Activated T-cell treated with anti-CD3 and anti-CD28 coated beads, Interleukin-2, amount 50 U/mL, for 4 hours (primary cell): ENCODE measurements around the gene SKA3. TPM values are rescaled to one million over a fixed set of nuclear protein-coding genes. Genes with fewer than 3 reads are reported as not detected.
A peak's percentile ranks its signal among the peaks of the same experiment; 100 is the strongest.
"Not testable (repeated sequence)": the region's sequence is repeated elsewhere in the genome, so short reads cannot be mapped to it uniquely, and the experiment has no call there.

Experiments used
- ATAC-seq, 2 donors: fragments of 200-7000 bp; cut with Tn5 transposase; one replicate each; pipeline ENCODE4 v1.10.0; 2021
- DNase-seq: peaks from one replicate; pipeline ENCODE4 v3.0.0-alpha.2; 2020
- H3K27me3 Mint-ChIP-seq: one replicate; pipeline ENCODE4 v1.8.0; 2021; ENCODE audit warnings: low read depth, mixed read lengths
- H3K36me3 Mint-ChIP-seq: one replicate; pipeline ENCODE4 v1.8.0; 2022; ENCODE audit warnings: mixed read lengths; ENCODE audit not compliant: insufficient read depth
- H3K4me1 Mint-ChIP-seq: one replicate; pipeline ENCODE4 v1.8.0; 2021; ENCODE audit warnings: low read depth, mixed read lengths
- H3K4me3 Mint-ChIP-seq: one replicate; pipeline ENCODE4 v1.8.0; 2021; ENCODE audit warnings: mild to moderate bottlenecking, moderate library complexity, mixed read lengths
- H3K9me3 Mint-ChIP-seq: one replicate; pipeline ENCODE4 v1.8.0; 2021; ENCODE audit warnings: mixed read lengths
- total RNA-seq, 3 donors: library from RNA; stranded (reverse); gene quantifications; one replicate each; pipeline ENCODE4 v1.2.1, GENCODE V29; 2021

The SKA3 gene
- total RNA-seq, 3 donors from 2014 or later = 7.3 to 15.1 (median 11.6) TPM

GRCh38 chr13:21142766-21143165 lies 33.6 kb downstream of the SKA3 start:
- Mint-ChIP-seq H3K27me3 (peaks cover 4% of the 10 kb centered on the region), H3K4me1 (peaks cover 33% of the 10 kb centered on the region), H3K36me3 (peaks cover 23% of the 10 kb centered on the region), H3K9me3 (no peaks in the 10 kb centered on the region), H3K4me3 (peak overlapping the region; percentile 80)
- ATAC-seq (no peak), DNase-seq (no peak)

DNA sequence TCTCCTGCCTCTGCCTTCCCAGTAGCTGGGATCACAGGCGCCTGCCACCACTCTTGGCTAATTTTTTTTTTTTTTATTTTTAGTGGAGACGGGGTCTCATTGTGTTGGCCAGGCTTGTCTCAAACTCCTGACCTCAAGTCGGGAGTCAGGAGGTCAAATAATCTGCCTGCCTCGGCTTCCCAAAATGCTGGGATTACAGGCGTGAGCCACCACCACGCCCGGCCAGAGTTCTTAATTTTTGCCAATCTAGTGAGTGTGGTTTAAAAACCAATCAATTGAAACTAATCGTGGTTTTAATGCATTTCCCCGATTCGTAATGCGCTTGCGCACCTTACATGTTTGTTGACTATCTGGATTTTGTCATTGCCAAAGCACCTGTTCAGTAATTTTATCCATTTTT lies 37.0 kb downstream of the SKA3 start:
- peak overlapping the region; percentile 97 for H3K4me3 Mint-ChIP-seq
- peaks cover 9% of the 10 kb centered on the region for H3K27me3 Mint-ChIP-seq
- no peaks in the 10 kb centered on the region for H3K9me3 Mint-ChIP-seq
- peaks cover 14% of the 10 kb centered on the region for H3K36me3 Mint-ChIP-seq
- DNase-seq (no peak), ATAC-seq (no peak)
- peaks cover 26% of the 10 kb centered on the region for H3K4me1 Mint-ChIP-seq

DNA sequence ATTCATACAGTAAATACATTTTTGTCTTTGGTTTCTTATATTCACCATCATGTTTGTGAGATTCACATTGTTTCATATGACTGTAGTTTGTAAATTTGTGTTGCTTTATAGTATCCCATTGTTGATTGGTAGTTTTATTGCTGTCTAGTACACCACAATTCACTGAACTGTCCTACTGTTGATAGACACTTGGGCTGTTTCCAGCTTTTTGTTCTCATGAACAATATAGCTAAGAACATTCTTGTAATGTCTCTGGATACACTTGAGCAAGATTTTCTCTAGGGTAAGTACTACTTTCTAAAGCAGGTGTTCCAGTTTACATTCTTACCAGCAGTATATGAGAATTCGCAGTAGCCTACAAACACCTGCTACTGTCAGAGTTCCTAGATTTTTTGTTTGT lies 37.8 kb downstream of the SKA3 start:
- no peak for ATAC-seq
- Mint-ChIP-seq H3K36me3 (peaks cover 11% of the 10 kb centered on the region), H3K9me3 (no peaks in the 10 kb centered on the region), H3K4me1 (peaks cover 23% of the 10 kb centered on the region), H3K4me3 (peak overlapping the region; percentile 66), H3K27me3 (peaks cover 9% of the 10 kb centered on the region)
- DNase-seq = no peak

DNA sequence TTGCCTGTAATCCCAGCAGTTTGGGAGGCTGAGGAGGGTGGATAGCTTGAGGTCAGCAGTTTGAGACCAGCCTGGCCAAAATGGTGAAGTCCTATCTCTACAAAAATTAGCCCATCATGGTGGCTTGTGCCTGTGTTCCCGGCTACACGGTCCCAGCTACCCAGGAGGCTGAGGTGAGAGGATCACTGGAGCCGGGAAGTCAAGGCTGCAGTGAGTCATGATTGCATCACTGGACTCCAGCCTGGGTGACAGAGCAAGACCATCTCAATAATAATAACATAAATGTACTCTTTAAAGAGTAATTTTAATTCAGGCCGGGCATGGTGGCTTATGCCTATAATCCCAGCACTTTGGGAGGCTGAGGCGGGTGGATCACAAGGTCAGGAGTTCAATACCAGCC lies 38.7 kb downstream of the SKA3 start:
- Mint-ChIP-seq H3K4me1 (peaks cover 14% of the 10 kb centered on the region), H3K27me3 (peaks cover 12% of the 10 kb centered on the region), H3K4me3 (no peak overlapping the region), H3K9me3 (no peaks in the 10 kb centered on the region), H3K36me3 (peaks cover 4% of the 10 kb centered on the region)
- no peak for ATAC-seq
- no peak for DNase-seq

GRCh38 chr13:21135833-21136232 lies 40.5 kb downstream of the SKA3 start:
- not testable (repeated sequence) for DNase-seq, ATAC-seq, H3K4me1 Mint-ChIP-seq, H3K36me3 Mint-ChIP-seq, H3K9me3 Mint-ChIP-seq, H3K4me3 Mint-ChIP-seq
- peaks cover 12% of the 10 kb centered on the region for H3K27me3 Mint-ChIP-seq

DNA sequence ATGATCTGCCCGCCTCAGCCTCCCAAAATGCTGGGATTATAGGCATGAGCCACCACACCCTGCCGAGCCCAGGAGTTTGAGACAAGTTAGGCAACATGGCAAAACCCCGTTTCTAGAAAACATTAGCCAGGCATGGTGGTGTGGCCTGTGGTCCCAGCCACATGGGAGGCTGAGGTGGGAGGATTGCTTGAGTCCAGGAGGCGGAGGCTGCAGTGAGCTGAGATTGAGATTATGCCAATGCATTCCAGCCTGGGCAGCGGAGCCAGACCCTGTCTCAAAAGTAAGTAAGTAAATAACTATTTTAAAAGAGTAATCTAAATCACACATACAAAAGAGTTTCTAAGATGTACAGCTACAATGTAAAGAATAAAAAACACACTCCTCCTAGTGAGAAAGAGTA lies 41.9 kb downstream of the SKA3 start:
- ATAC-seq (no peak), DNase-seq (no peak)
- Mint-ChIP-seq H3K36me3 (no peaks in the 10 kb centered on the region), H3K27me3 (peaks cover 12% of the 10 kb centered on the region), H3K9me3 (no peaks in the 10 kb centered on the region), H3K4me1 (peaks cover 1% of the 10 kb centered on the region), H3K4me3 (no peak overlapping the region)

DNA sequence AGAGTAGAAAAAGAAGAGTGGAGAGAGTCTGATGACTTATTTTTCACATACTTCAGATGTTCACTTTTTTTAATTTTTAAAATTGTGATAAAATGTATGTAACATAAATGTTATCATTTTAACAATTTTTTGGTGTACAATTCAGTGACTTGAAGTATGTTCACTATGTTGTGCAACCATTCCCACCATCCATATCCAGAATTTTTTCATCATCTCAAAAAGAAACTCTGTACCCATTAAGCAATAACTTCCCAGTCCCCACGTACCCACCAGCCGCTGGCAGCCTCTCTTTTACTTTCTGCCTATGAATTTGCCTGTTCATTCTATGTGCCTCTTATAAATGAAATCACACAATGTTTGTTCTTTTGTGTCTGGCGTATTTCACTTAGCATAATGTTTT lies 43.3 kb downstream of the SKA3 start:
- Mint-ChIP-seq H3K4me3 (no peak overlapping the region), H3K27me3 (peaks cover 8% of the 10 kb centered on the region), H3K36me3 (no peaks in the 10 kb centered on the region), H3K4me1 (no peaks in the 10 kb centered on the region), H3K9me3 (no peaks in the 10 kb centered on the region)
- DNase-seq (no peak), ATAC-seq (no peak)

DNA sequence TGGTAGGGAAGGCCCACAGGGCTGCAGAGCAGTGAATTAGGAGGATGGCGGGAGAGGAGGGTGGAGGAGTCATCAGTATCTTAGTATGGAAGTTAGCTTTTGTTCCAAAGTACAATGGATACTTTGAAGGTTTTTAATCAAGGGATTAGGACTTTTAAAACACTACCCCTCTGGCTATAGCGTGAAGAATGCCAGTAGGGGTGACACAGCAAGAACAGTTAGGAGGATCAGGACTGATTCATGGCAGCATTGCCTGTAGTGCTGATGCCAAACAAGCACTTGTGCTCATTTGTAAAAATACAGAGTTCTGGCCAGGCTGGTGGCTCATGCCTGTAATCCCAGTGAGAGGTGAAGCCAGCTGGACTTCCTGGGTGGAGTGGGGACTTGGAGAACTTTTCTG lies 46.2 kb downstream of the SKA3 start:
- Mint-ChIP-seq H3K9me3 (no peaks in the 10 kb centered on the region), H3K27me3 (peaks cover 5% of the 10 kb centered on the region), H3K4me1 (no peaks in the 10 kb centered on the region), H3K4me3 (no peak overlapping the region), H3K36me3 (no peaks in the 10 kb centered on the region)
- no peak for DNase-seq
- ATAC-seq = no peak

DNA sequence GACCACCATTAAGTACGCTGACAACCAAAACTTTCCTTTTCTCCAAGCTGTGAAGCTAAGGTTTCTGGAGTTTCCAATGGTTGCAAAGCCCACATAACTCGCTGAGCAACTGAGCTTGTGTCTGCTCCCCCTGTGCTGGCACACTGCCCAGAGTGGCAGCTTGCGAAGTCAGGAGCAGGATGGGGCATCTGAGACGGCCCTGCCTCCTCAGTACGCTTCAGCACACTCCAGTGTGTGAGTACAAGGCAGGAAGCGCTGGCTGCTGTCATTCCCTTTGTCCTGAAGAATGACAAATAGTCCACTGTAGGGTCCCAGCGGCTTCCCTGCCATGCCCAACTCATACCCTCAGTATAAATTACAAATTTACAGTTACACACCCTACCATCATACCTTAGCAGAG lies 51.5 kb downstream of the SKA3 start:
- Mint-ChIP-seq H3K9me3 (no peaks in the 10 kb centered on the region), H3K36me3 (no peaks in the 10 kb centered on the region), H3K4me3 (no peak overlapping the region), H3K27me3 (peaks cover 2% of the 10 kb centered on the region), H3K4me1 (no peaks in the 10 kb centered on the region)
- ATAC-seq (no peak), DNase-seq (no peak)

GRCh38 chr13:21123956-21124355 lies 52.4 kb downstream of the SKA3 start:
- no peak overlapping the region for H3K4me3 Mint-ChIP-seq
- peaks cover 2% of the 10 kb centered on the region for H3K27me3 Mint-ChIP-seq
- DNase-seq = no peak
- H3K4me1 Mint-ChIP-seq = no peaks in the 10 kb centered on the region
- ATAC-seq = no peak
- no peaks in the 10 kb centered on the region for H3K9me3 Mint-ChIP-seq
- H3K36me3 Mint-ChIP-seq = no peaks in the 10 kb centered on the region

- Mint-ChIP-seq H3K9me3 (no peaks in the 10 kb centered on the region), H3K4me1 (no peaks in the 10 kb centered on the region), H3K27me3 (peaks cover 2% of the 10 kb centered on the region), H3K4me3 (no peak overlapping the region), H3K36me3 (no peaks in the 10 kb centered on the region)
- no peak for ATAC-seq
- no peak for DNase-seq
These were observed 54.7 kb downstream of the SKA3 start for GRCh38 chr13:21121616-21122015.

DNA sequence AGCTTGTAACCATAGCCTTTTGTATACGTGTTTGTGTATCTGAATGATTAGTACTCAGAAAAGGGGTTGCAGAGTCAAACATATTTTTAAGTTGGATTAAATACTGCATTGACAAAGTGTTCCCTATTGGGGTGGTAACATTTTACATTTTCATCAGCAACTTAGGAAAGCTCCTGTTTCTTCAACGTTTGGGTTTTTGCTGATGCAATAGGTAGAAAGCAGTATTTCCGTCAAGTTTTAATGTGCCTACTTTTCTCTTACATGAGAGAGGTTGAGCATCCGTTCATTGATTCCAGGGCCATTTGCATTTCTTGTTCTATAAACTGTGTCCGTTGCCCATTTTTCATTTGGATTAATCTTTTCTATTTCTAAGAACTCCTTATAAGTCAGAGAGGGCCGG lies 56.2 kb downstream of the SKA3 start:
- ATAC-seq (no peak), DNase-seq (no peak)
- no peaks in the 10 kb centered on the region for H3K9me3 Mint-ChIP-seq
- peaks cover 2% of the 10 kb centered on the region for H3K27me3 Mint-ChIP-seq
- no peak overlapping the region for H3K4me3 Mint-ChIP-seq
- H3K36me3 Mint-ChIP-seq = no peaks in the 10 kb centered on the region
- H3K4me1 Mint-ChIP-seq = no peaks in the 10 kb centered on the region

GRCh38 chr13:21119526-21119925 lies 56.8 kb downstream of the SKA3 start:
- ATAC-seq = no peak
- Mint-ChIP-seq H3K27me3 (peaks cover 2% of the 10 kb centered on the region), H3K9me3 (no peaks in the 10 kb centered on the region), H3K4me3 (no peak overlapping the region), H3K4me1 (no peaks in the 10 kb centered on the region), H3K36me3 (no peaks in the 10 kb centered on the region)
- DNase-seq = no peak

DNA sequence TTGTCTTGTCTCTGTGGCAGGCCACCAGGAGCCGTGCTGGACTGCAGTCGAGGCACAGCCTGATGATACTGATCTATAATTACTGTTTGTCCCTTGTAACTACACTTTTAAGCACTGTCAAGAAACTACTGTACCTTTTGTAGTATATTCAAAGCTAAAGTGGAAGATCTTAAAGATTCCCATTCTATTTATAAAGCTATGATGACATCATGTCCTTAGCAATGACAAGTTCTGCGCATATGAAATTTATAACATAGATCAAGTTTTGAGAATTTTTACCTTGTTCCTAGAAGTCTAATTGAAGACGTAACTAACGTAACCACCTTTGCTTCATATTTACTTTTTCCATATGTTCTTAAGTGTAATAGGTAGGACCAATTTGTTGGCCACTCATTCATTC lies 58.2 kb downstream of the SKA3 start:
- no peaks in the 10 kb centered on the region for H3K4me1 Mint-ChIP-seq
- H3K4me3 Mint-ChIP-seq = no peak overlapping the region
- no peak for DNase-seq
- H3K36me3 Mint-ChIP-seq = no peaks in the 10 kb centered on the region
- H3K27me3 Mint-ChIP-seq = no peaks in the 10 kb centered on the region
- ATAC-seq = no peak
- H3K9me3 Mint-ChIP-seq = no peaks in the 10 kb centered on the region

DNA sequence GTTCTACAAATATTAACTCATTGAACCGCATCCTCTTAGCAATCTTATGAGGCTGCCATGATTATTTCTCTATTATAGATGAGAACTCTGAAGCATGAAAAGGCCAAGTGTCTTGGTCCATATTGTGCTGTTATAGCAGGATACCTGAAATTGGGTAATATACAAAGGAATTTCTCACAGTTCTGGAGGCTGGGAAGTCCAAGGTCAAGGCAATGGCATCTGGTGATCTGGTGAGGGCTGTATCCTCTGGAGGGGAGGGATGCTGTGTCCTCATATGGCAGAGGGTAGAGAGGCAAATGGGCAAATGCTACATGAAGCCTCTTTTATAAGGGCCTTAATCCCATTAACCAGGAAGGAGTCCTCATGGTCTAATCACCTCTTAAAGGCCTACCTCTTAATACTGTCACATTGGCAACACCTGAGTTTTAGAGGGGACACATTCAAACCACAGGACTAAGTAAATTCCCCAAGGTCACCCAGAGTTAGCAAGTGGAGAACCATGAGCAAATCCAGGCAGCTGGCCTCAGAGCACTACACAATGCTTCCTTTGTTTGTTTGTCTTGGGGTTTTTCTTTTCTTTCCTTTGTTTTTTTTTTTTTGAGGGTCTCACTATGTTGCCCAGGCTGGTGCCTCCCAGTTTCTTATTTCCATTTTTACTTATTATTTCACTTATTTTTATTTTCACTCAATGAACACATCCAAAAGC lies 59.1 kb downstream of the SKA3 start:
- Mint-ChIP-seq H3K4me1 (no peaks in the 10 kb centered on the region), H3K27me3 (no peaks in the 10 kb centered on the region), H3K4me3 (no peak overlapping the region), H3K36me3 (no peaks in the 10 kb centered on the region), H3K9me3 (no peaks in the 10 kb centered on the region)
- no peak for ATAC-seq
- no peak for DNase-seq

DNA sequence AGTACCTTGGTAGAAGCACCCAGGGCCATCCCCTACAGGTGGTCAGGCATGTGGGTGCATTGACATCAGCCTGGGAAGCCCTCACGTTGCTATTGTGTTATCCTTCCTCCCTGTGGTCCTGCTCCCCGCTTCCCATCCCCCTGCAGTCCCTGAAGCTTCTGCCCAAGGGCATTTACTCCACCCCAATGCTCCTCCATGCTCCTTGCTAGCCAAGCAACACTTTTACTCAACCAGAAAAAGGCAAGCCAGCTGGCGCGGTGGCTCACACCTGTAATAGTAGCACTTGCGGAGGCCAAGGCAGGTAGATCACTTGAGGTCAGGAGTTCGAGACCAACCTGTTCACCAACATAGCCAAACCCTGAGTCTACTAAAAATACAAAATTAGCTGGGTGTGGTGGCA lies 60.2 kb downstream of the SKA3 start:
- no peaks in the 10 kb centered on the region for H3K9me3 Mint-ChIP-seq
- no peaks in the 10 kb centered on the region for H3K27me3 Mint-ChIP-seq
- H3K36me3 Mint-ChIP-seq = no peaks in the 10 kb centered on the region
- no peak overlapping the region for H3K4me3 Mint-ChIP-seq
- H3K4me1 Mint-ChIP-seq = no peaks in the 10 kb centered on the region
- no peak for ATAC-seq
- DNase-seq = no peak
